CD4-positive, alpha-beta T cell (primary cell): ENCODE data around the gene MBNL1. TPM values are rescaled to one million over a fixed set of nuclear protein-coding genes. Genes with fewer than 3 reads are reported as not detected.

ENCODE experiments used
- ATAC-seq: fragments of 200-7000 bp; cut with Tn5 transposase; one replicate; pipeline ENCODE4 v1.10.0; 2022; ENCODE audit warnings: mild to moderate bottlenecking; ENCODE audit not compliant: poor library complexity
- CTCF ChIA-PET: fragments of 350-600 bp; sonication (Branson Sonifier 250); formaldehyde crosslinking; loops from one replicate; lab custom pipeline; 2021; ENCODE audit warnings: antibody characterized with exemption, inconsistent platforms; lab: Charles Lee
- POLR2A ChIA-PET: fragments of 350-600 bp; sonication (Branson Sonifier 250); formaldehyde crosslinking; loops from one replicate; lab custom pipeline; 2021; ENCODE audit warnings: antibody characterized with exemption, inconsistent platforms; lab: Charles Lee
- DNase-seq, 14 experiments: peaks; one replicate each; pipeline ENCODE4 v3.0.0-alpha.2; 2013 to 2020; ENCODE audit warnings: mixed read lengths in 2 of 14
- H3K27ac ChIP-seq, 2 donors: one replicate each; pipeline versions ENCODE4 v1.5.1 to v1.7.0; 2013; ENCODE audit warnings: low read length in 2 of 2, low read depth in 1 of 2, mild to moderate bottlenecking in 1 of 2
- H3K27me3 ChIP-seq, 2 experiments: 1 replicate in 1 of 2; 2 replicates in 1 of 2; pipeline versions ENCODE4 v1.6.1 to v1.7.0; 2013; ENCODE audit warnings: low read length in 2 of 2, control low read depth in 1 of 2, mild to moderate bottlenecking in 1 of 2, moderate library complexity in 1 of 2; ENCODE audit not compliant: insufficient read depth in 2 of 2, control insufficient read depth in 1 of 2
- H3K36me3 ChIP-seq: one replicate; pipeline ENCODE4 v1.6.1; 2013; ENCODE audit warnings: low read length, control low read depth; ENCODE audit not compliant: insufficient read depth
- H3K4me1 ChIP-seq: one replicate; pipeline ENCODE4 v1.6.1; 2013; ENCODE audit warnings: low read length, control low read depth; ENCODE audit not compliant: insufficient read depth
- H3K4me3 ChIP-seq: one replicate; pipeline ENCODE4 v1.5.1; 2013; ENCODE audit warnings: mild to moderate bottlenecking, low read length, moderate library complexity
- H3K9me3 ChIP-seq, 2 experiments: 1 replicate in 1 of 2; 2 replicates in 1 of 2; pipeline versions ENCODE4 v1.6.1 to v1.7.0; 2013; ENCODE audit warnings: low read length in 2 of 2, mild to moderate bottlenecking in 2 of 2, control low read depth in 1 of 2, moderate library complexity in 1 of 2; ENCODE audit not compliant: control insufficient read depth in 1 of 2, insufficient read depth in 1 of 2
- H3K27ac Mint-ChIP-seq: one replicate; pipeline ENCODE4 v1.8.0; 2020; ENCODE audit warnings: mixed read lengths
- H3K27me3 Mint-ChIP-seq: one replicate; pipeline ENCODE4 v1.8.0; 2021; ENCODE audit warnings: mixed read lengths
- H3K36me3 Mint-ChIP-seq: one replicate; pipeline ENCODE4 v1.8.0; 2021; ENCODE audit warnings: low read depth, mixed read lengths
- H3K4me1 Mint-ChIP-seq: one replicate; pipeline ENCODE4 v1.8.0; 2021; ENCODE audit warnings: low read depth, mixed read lengths
- H3K4me3 Mint-ChIP-seq: one replicate; pipeline ENCODE4 v1.8.0; 2020; ENCODE audit warnings: mild to moderate bottlenecking, mixed read lengths
- H3K9me3 Mint-ChIP-seq: one replicate; pipeline ENCODE4 v1.8.0; 2020; ENCODE audit warnings: mixed read lengths
- CTCF ChIP-seq: fragments of 200-600 bp; IDR thresholded peaks from one replicate; pipeline ENCODE4 v1.8.0; 2022; ENCODE audit warnings: antibody characterized with exemption, mild to moderate bottlenecking
- intact Hi-C, 2 experiments: fragments of 100-400 bp; cut with DNase I in 1 of 2; cut with micrococcal nuclease in 1 of 2; formaldehyde crosslinking; loops; one replicate each; pipeline versions ENCODE4 v1.15.1 to v1.9.0; 2023 to 2025; cut with DNase I, micrococcal nuclease
- total RNA-seq, 174 experiments: library from RNA in 2 of 174; stranded (reverse) in 2 of 174; gene quantifications; one replicate each; pipeline ENCODE4 v1.2.3 and lab custom pipeline; 2021 to 2026

MBNL1 gene
- total RNA-seq, 2 experiments from 2014 or later, result 551 to 561 TPM

- no peaks in the 10 kb centered on the region for H3K27me3 Mint-ChIP-seq
- CTCF ChIA-PET, result no interaction called here
- ATAC-seq (no peak), DNase-seq (no peak)
- Histone ChIP-seq H3K27ac (no peak overlapping the region), H3K9me3 (no peaks in the 10 kb centered on the region), H3K27me3 (no peaks in the 10 kb centered on the region), H3K4me3 (no peak overlapping the region), H3K36me3 (peaks cover 4% of the 10 kb centered on the region), H3K4me1 (peaks cover 38% of the 10 kb centered on the region)
- H3K9me3 Mint-ChIP-seq, result no peaks in the 10 kb centered on the region
- H3K36me3 Mint-ChIP-seq, result peaks cover 17% of the 10 kb centered on the region
- H3K4me1 Mint-ChIP-seq, result peaks cover 81% of the 10 kb centered on the region
- intact Hi-C loops, result loop anchor here in 1 of 2 experiments (2.0 kb wide), 1 partner anchor 13 kb away; no protein-coding TSS in a partner anchor
- H3K4me3 Mint-ChIP-seq, result peak overlapping the region; percentile 54
- TF ChIP-seq CTCF, result no peak
- POLR2A ChIA-PET, result interaction anchor here (1.1 to 2.5 kb wide), 3 partner anchors 9 to 21 kb away, joined by 5 to 9 read pairs (median 6); partner anchors contain the start of gene MBNL1
- peak overlapping the region; percentile 82 for H3K27ac Mint-ChIP-seq
Measured at GRCh38 chr3:152289708-152290107, 21.0 kb downstream of the MBNL1 start.

- intact Hi-C loops, result loop anchor here in 1 of 2 experiments (2.0 kb wide), 1 partner anchor 14 kb away; no protein-coding TSS in a partner anchor
- Histone ChIP-seq H3K4me3 (no peak overlapping the region), H3K4me1 (peaks cover 38% of the 10 kb centered on the region), H3K27me3 (no peaks in the 10 kb centered on the region), H3K27ac (peak overlapping the region in 1 of 2 donors; percentile 37), H3K36me3 (peaks cover 4% of the 10 kb centered on the region), H3K9me3 (no peaks in the 10 kb centered on the region)
- H3K27ac Mint-ChIP-seq, result peak overlapping the region; percentile 82
- ATAC-seq, result no peak
- no peak for TF ChIP-seq CTCF
- no peaks in the 10 kb centered on the region for H3K27me3 Mint-ChIP-seq
- POLR2A ChIA-PET, result interaction anchor here (0.9 to 2.5 kb wide), 6 partner anchors 10 to 107 kb away, joined by 3 to 9 read pairs (median 3); partner anchors contain the start of gene MBNL1
- peaks cover 13% of the 10 kb centered on the region for H3K36me3 Mint-ChIP-seq
- CTCF ChIA-PET, result interaction anchor here (1.9 to 2.5 kb wide), 2 partner anchors 9 to 16 kb away, joined by 8 to 9 read pairs; no protein-coding TSS in a partner anchor
- H3K9me3 Mint-ChIP-seq, result no peaks in the 10 kb centered on the region
- peak overlapping the region; percentile 69 for H3K4me3 Mint-ChIP-seq
- DNase-seq, result no peak
- peaks cover 79% of the 10 kb centered on the region for H3K4me1 Mint-ChIP-seq
Measured at GRCh38 chr3:152290374-152290773, 21.6 kb downstream of the MBNL1 start.

- no peaks in the 10 kb centered on the region for H3K9me3 Mint-ChIP-seq
- Histone ChIP-seq H3K27ac (peak overlapping the region; percentile 35 to 49), H3K9me3 (no peaks in the 10 kb centered on the region), H3K27me3 (no peaks in the 10 kb centered on the region), H3K4me1 (peaks cover 41% of the 10 kb centered on the region), H3K36me3 (peaks cover 7% of the 10 kb centered on the region), H3K4me3 (no peak overlapping the region)
- ChIA-PET CTCF (interaction anchor here (1.0 to 2.5 kb wide), 5 partner anchors 10 to 153 kb away, joined by 3 to 9 read pairs (median 5); no protein-coding TSS in a partner anchor), POLR2A (interaction anchor here (0.9 to 2.5 kb wide), 9 partner anchors 11 to 108 kb away, joined by 3 to 9 read pairs (median 4); partner anchors contain the start of gene MBNL1)
- ATAC-seq (peak; percentile 7), DNase-seq (no peak)
- peaks cover 18% of the 10 kb centered on the region for H3K36me3 Mint-ChIP-seq
- H3K4me1 Mint-ChIP-seq, result peaks cover 82% of the 10 kb centered on the region
- peak overlapping the region; percentile 40 for H3K4me3 Mint-ChIP-seq
- H3K27ac Mint-ChIP-seq, result peak overlapping the region; percentile 82
- intact Hi-C loops, result loop anchor here in 1 of 2 experiments (2.0 kb wide), 1 partner anchor 14 kb away; no protein-coding TSS in a partner anchor
- no peak for TF ChIP-seq CTCF
- H3K27me3 Mint-ChIP-seq, result no peaks in the 10 kb centered on the region
Measured at GRCh38 chr3:152291238-152291637, 22.5 kb downstream of the MBNL1 start.
